H1 (cell line): ENCODE results near the gene AAGAB. TPM values are rescaled to one million over a fixed set of nuclear protein-coding genes. Genes with fewer than 3 reads are reported as not detected.

Source experiments
- CTCF ChIA-PET: fragments of 300-600 bp; sonication (Branson Sonifier 250); formaldehyde crosslinking; loops from one replicate; lab custom pipeline; 2021; ENCODE audit not compliant: partially characterized antibody; lab: Charles Lee
- POLR2A ChIA-PET: fragments of 300-600 bp; sonication (Branson Sonifier 250); formaldehyde crosslinking; loops from one replicate; lab custom pipeline; 2021; ENCODE audit warnings: inconsistent platforms; ENCODE audit not compliant: partially characterized antibody; lab: Charles Lee
- DNase-seq, 2 experiments: peaks; one replicate each; pipeline versions ENCODE4 v3.0.0 to v3.0.0-alpha.2; 2010 to 2022; ENCODE audit warnings: low spot score in 2 of 2, low read depth in 1 of 2, mixed read lengths in 1 of 2
- FAIRE-seq: peaks from 2 replicates; lab custom pipeline; 2011; peaks lifted over from hg19 to GRCh38; lab: Jason Lieb, UNC
- H2AFZ ChIP-seq: 2 replicates; pipeline ENCODE4 v1.8.1; 2012; ENCODE audit warnings: low read length, inconsistent platforms
- H2AK5ac ChIP-seq: 2 replicates; pipeline ENCODE4 v1.6.1; 2013; ENCODE audit warnings: low read depth, low read length
- H2BK120ac ChIP-seq: replicated peaks from 2 replicates; pipeline ENCODE3; 2013; ENCODE audit warnings: low read depth, low read length, inconsistent platforms
- H2BK12ac ChIP-seq: 2 replicates; pipeline ENCODE4 v1.6.1; 2013; ENCODE audit warnings: low read depth, low read length
- H2BK15ac ChIP-seq: 2 replicates; pipeline ENCODE4 v1.6.1; 2013; ENCODE audit warnings: low read length
- H2BK20ac ChIP-seq: 2 replicates; pipeline ENCODE4 v1.6.1; 2013; ENCODE audit warnings: low read length
- H2BK5ac ChIP-seq: 2 replicates; pipeline ENCODE4 v1.6.1; 2013; ENCODE audit warnings: low read depth, low read length
- H3K14ac ChIP-seq: 2 replicates; pipeline ENCODE4 v1.6.1; 2013; ENCODE audit warnings: inconsistent platforms; ENCODE audit not compliant: insufficient read length
- H3K18ac ChIP-seq: 2 replicates; pipeline ENCODE4 v1.6.1; 2013; ENCODE audit warnings: low read length; ENCODE audit errors: extremely low read depth
- H3K23ac ChIP-seq: 2 replicates; pipeline ENCODE4 v1.6.1; 2013; ENCODE audit warnings: inconsistent platforms; ENCODE audit not compliant: insufficient read length
- H3K23me2 ChIP-seq: 2 replicates; pipeline ENCODE4 v1.6.1; 2013; ENCODE audit warnings: low read depth, low read length
- H3K27ac ChIP-seq: 2 replicates; pipeline ENCODE4 v1.6.1; 2011; ENCODE audit warnings: low read depth, low read length, inconsistent platforms
- H3K27me3 ChIP-seq, 4 experiments: replicated peaks in 1 of 4; 1 replicate in 1 of 4; 2 replicates in 3 of 4; pipeline versions ENCODE4 v1.6.1 to v1.8.1; 2011 to 2013; ENCODE audit warnings: low read length in 3 of 4, mild to moderate bottlenecking in 3 of 4, inconsistent platforms in 2 of 4, mixed read lengths in 2 of 4, moderate library complexity in 1 of 4; ENCODE audit not compliant: control insufficient read depth in 3 of 4, insufficient read depth in 3 of 4; ENCODE audit errors: extremely low read depth in 1 of 4
- H3K36me3 ChIP-seq, 4 experiments: 2 replicates each; pipeline versions ENCODE4 v1.6.1 to v1.8.1; 2011 to 2013; ENCODE audit warnings: mild to moderate bottlenecking in 4 of 4, low read length in 3 of 4, moderate library complexity in 2 of 4, control low read depth in 1 of 4, inconsistent platforms in 1 of 4; ENCODE audit not compliant: insufficient read depth in 4 of 4, control insufficient read depth in 2 of 4
- H3K4ac ChIP-seq: replicated peaks from 2 replicates; pipeline ENCODE3; 2013; ENCODE audit warnings: low read length, low read depth, mixed read lengths, inconsistent platforms; ENCODE audit not compliant: insufficient read length
- H3K4me1 ChIP-seq, 4 experiments: replicated peaks in 1 of 4; 1 replicate in 1 of 4; 2 replicates in 3 of 4; pipeline versions ENCODE4 v1.6.1 to v1.8.1; 2011 to 2013; ENCODE audit warnings: low read length in 3 of 4, inconsistent platforms in 2 of 4, mixed read lengths in 1 of 4; ENCODE audit not compliant: insufficient read depth in 4 of 4, control insufficient read depth in 3 of 4
- H3K4me2 ChIP-seq, 2 experiments: 2 replicates each; pipeline versions ENCODE4 v1.6.1 to v1.8.1; 2011 to 2013; ENCODE audit warnings: low read depth in 2 of 2, low read length in 2 of 2, control low read depth in 1 of 2, inconsistent platforms in 1 of 2, mild to moderate bottlenecking in 1 of 2; ENCODE audit not compliant: insufficient read depth in 1 of 2
- H3K4me3 ChIP-seq, 4 experiments: fragments of 200-600, 300-600 bp in 1 of 4; sonication (generic), shearing (Covaris generic), sonication (Bioruptor Twin) in 1 of 4; 2 replicates each; pipeline versions ENCODE4 v1.5.1 to v1.8.1; 2011 to 2016; ENCODE audit warnings: low read length in 4 of 4, low read depth in 3 of 4, control low read depth in 2 of 4, inconsistent platforms in 2 of 4, mild to moderate bottlenecking in 2 of 4, mixed read lengths in 1 of 4, moderate library complexity in 1 of 4; ENCODE audit not compliant: insufficient read depth in 2 of 4; ENCODE audit errors: extremely low read depth in 1 of 4
- H3K56ac ChIP-seq: replicated peaks from 2 replicates; pipeline ENCODE3; 2013; ENCODE audit warnings: low read depth, mild to moderate bottlenecking, mixed read lengths, low read length, inconsistent platforms; ENCODE audit not compliant: insufficient read length
- H3K79me1 ChIP-seq: 2 replicates; pipeline ENCODE4 v1.6.1; 2013; ENCODE audit warnings: low read depth, low read length, control low read depth
- H3K79me2 ChIP-seq, 2 experiments: 2 replicates each; pipeline versions ENCODE4 v1.6.1 to v1.8.1; 2012 to 2013; ENCODE audit warnings: low read length in 2 of 2, mild to moderate bottlenecking in 2 of 2, inconsistent platforms in 1 of 2; ENCODE audit not compliant: insufficient read depth in 2 of 2, control insufficient read depth in 1 of 2
- H3K9ac ChIP-seq, 4 experiments: replicated peaks in 1 of 4; 1 replicate in 1 of 4; 2 replicates in 3 of 4; pipeline versions ENCODE4 v1.6.1 to v1.8.1; 2011 to 2013; ENCODE audit warnings: low read depth in 3 of 4, low read length in 3 of 4, control low read depth in 2 of 4, mild to moderate bottlenecking in 2 of 4, moderate library complexity in 2 of 4, inconsistent platforms in 1 of 4; ENCODE audit errors: extremely low read depth in 1 of 4
- H3K9me3 ChIP-seq, 2 experiments: 2 replicates each; pipeline versions ENCODE4 v1.6.1 to v1.8.1; 2012 to 2013; ENCODE audit warnings: mild to moderate bottlenecking in 2 of 2, moderate library complexity in 2 of 2, control low read depth in 1 of 2, inconsistent platforms in 1 of 2, low read depth in 1 of 2, low read length in 1 of 2, mixed read lengths in 1 of 2; ENCODE audit not compliant: insufficient read depth in 2 of 2
- H4K20me1 ChIP-seq, 2 experiments: replicated peaks in 1 of 2; 2 replicates each; pipeline versions ENCODE3 to v1.8.1; 2011 to 2013; ENCODE audit warnings: inconsistent platforms in 2 of 2, low read length in 2 of 2, mild to moderate bottlenecking in 1 of 2; ENCODE audit not compliant: insufficient read depth in 2 of 2, control insufficient read depth in 1 of 2
- H4K5ac ChIP-seq: 2 replicates; pipeline ENCODE4 v1.6.1; 2013; ENCODE audit warnings: low read length, low read depth, mixed read lengths, inconsistent platforms; ENCODE audit not compliant: insufficient read length
- H4K8ac ChIP-seq: 2 replicates; pipeline ENCODE4 v1.8.0; 2013; ENCODE audit warnings: mild to moderate bottlenecking, moderate library complexity, low read length, inconsistent platforms; ENCODE audit not compliant: insufficient read depth; ENCODE audit errors: extremely low read depth
- H4K91ac ChIP-seq: replicated peaks from 2 replicates; pipeline ENCODE3; 2013; ENCODE audit warnings: low read length, mixed read lengths, inconsistent platforms; ENCODE audit not compliant: insufficient read length
- CEBPB ChIP-seq: IDR thresholded peaks from 2 replicates; pipeline ENCODE4 v1.6.1; 2012; ENCODE audit warnings: low read depth, low read length
- EP300 ChIP-seq, 2 experiments: IDR thresholded peaks; 1 replicate in 1 of 2; 2 replicates in 1 of 2; pipeline ENCODE4 v1.6.1; 2011 to 2012; ENCODE audit warnings: low read depth in 2 of 2, low read length in 2 of 2, mild to moderate bottlenecking in 2 of 2, borderline replicate concordance in 1 of 2, inconsistent platforms in 1 of 2, moderate library complexity in 1 of 2
- RBBP5 ChIP-seq: IDR thresholded peaks from 2 replicates; pipeline ENCODE4 v1.7.1; 2012; ENCODE audit warnings: low read depth, mild to moderate bottlenecking, inconsistent platforms, low read length, moderate library complexity, borderline replicate concordance
- RNF2 ChIP-seq: fragments of 200-900, 300-1000 bp; sonication (generic); IDR thresholded peaks from 2 replicates; pipeline ENCODE4 v1.7.1; 2016; ENCODE audit warnings: borderline replicate concordance, low read depth, mild to moderate bottlenecking, antibody characterized with exemption, low read length; ENCODE audit not compliant: poor library complexity, severe bottlenecking; ENCODE audit errors: missing control alignments
- SIX5 ChIP-seq: IDR thresholded peaks from 2 replicates; pipeline ENCODE4 v1.6.1; 2011; ENCODE audit warnings: mild to moderate bottlenecking, low read depth, low read length
- TAF1 ChIP-seq: IDR thresholded peaks from 2 replicates; pipeline ENCODE4 v1.6.1; 2011; ENCODE audit warnings: mild to moderate bottlenecking, low read depth, low read length
- ZNF274 ChIP-seq: IDR thresholded peaks from 2 replicates; pipeline ENCODE4 v1.7.0; 2012; ENCODE audit warnings: low read length, borderline replicate concordance; ENCODE audit errors: extremely low read depth
- WGBS, 2 experiments: shearing (Covaris generic) in 1 of 2; methylation state at CpG; one replicate each; pipeline versions ENCODE4 v1.1.6 to v1.1.7; 2013 to 2015; ENCODE audit warnings: low lambda C conversion rate in 2 of 2, mixed read lengths in 2 of 2, inconsistent platforms in 1 of 2, low coverage in 1 of 2, missing lambda C conversion rate in 1 of 2; ENCODE audit not compliant: insufficient replicate concordance in 2 of 2, insufficient coverage in 1 of 2, insufficient read length in 1 of 2; ENCODE audit errors: extremely low coverage in 1 of 2, missing lambda C conversion rate in 1 of 2; 5-methylcytosine and 5-hydroxymethylcytosine counted together
- polyA plus RNA-seq, 7 experiments: library from polyadenylated mRNA; depleted of rRNA in 3 of 7; stranded (reverse) in 5 of 7; unstranded in 2 of 7; fragments of >200 nt in 5 of 7; fragments of 200-250 nt in 2 of 7; gene quantifications; 1 replicate in 5 of 7; 2 replicates in 1 of 7; 4 replicates in 1 of 7; pipeline versions ENCODE4 v1.2.1 to v1.2.3, GENCODE V29; 2011 to 2013; ENCODE audit warnings: missing spikeins in 2 of 7, mixed read lengths in 2 of 7
- total RNA-seq: library from RNA; stranded (reverse); fragmentation: NEBNext Ultra II Directional; extraction: Animal tissue kit (Norgen Biotek cat#: 25700); gene quantifications from 2 replicates; pipeline ENCODE4 v1.2.1, GENCODE V29; 2021
- TF ChIP-seq, protein P1 (sequence below), 3 experiments: IDR thresholded peaks; 1 replicate in 2 of 3; 2 replicates in 1 of 3; pipeline versions ENCODE4 v1.5.1 to v1.6.1; 2011; ENCODE audit warnings: low read length in 3 of 3, mild to moderate bottlenecking in 3 of 3, inconsistent platforms in 2 of 3, low read depth in 1 of 3, moderate library complexity in 1 of 3; ENCODE audit not compliant: insufficient read depth in 1 of 3; ENCODE audit errors: control extremely low read depth in 1 of 3
- TF ChIP-seq, protein P2 (sequence below): IDR thresholded peaks from 2 replicates; pipeline ENCODE4 v1.6.1; 2011; ENCODE audit warnings: low read length, improper control_type of control experiment

AAGAB gene
- total and polyA plus RNA-seq, 2 of the 8 experiments (the other 6 are each of a cell fraction or from before 2014, with no cell fraction given) = 20.1 to 45.9 TPM

DNA sequence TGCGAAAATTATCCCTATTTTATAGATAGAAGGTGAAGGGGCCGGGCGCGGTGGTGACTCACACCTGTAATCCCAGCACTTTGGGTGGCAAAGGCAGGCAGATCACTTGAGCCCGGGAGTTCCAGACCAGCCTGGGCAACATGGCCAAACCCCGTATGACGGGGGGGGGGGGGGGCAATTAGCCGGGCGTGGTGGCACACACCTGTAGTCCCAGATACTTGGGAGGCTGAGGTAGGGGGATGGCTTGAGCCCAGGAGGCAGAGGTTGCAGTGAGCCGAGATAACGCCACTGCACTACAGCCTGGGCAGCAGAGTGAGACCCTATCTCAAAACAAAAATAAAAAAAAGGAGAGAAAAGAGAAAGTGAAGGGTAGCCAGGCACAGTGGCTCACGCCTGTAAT is 1.4 kb downstream of the AAGAB start:
- H2BK120ac ChIP-seq = no peak overlapping the region
- H2AK5ac ChIP-seq = no peak overlapping the region
- no peak overlapping the region for H3K4ac ChIP-seq
- H3K18ac ChIP-seq = no peak overlapping the region
- FAIRE-seq (no peak), DNase-seq (no peak)
- no peak overlapping the region for H3K23ac ChIP-seq
- H2AFZ ChIP-seq = no peak overlapping the region
- H2BK12ac ChIP-seq = no peak overlapping the region
- peaks cover 2 to 58% of the 10 kb centered on the region in 2 experiments; a peak in 3 of 4 replicates for H3K79me2 ChIP-seq
- no peak overlapping the region for H3K27ac ChIP-seq
- H3K4me1 ChIP-seq = no peaks in the 10 kb centered on the region
- H3K36me3 ChIP-seq = no peaks in the 10 kb centered on the region
- H3K56ac ChIP-seq = no peak overlapping the region
- H4K8ac ChIP-seq = no peak overlapping the region
- ChIA-PET CTCF (interaction anchor here (1.7 kb wide), 1 partner anchor 17 kb away, joined by 3 read pairs; no protein-coding TSS in a partner anchor), POLR2A (interaction anchor here (0.5 to 0.6 kb wide), 2 partner anchors 13 to 15 kb away, joined by 3 read pairs; no protein-coding TSS in a partner anchor)
- peaks cover 0 to 2% of the 10 kb centered on the region in 2 experiments for H4K20me1 ChIP-seq
- no peaks in the 10 kb centered on the region for H3K9me3 ChIP-seq
- no peak overlapping the region for H3K9ac ChIP-seq
- H4K91ac ChIP-seq = no peak overlapping the region
- peak overlapping the region; percentile 68 to 71; a peak in 3 of 4 replicates for H3K4me2 ChIP-seq
- no peak overlapping the region for H2BK15ac ChIP-seq
- no peaks in the 10 kb centered on the region; the same call in 1 of the 2 replicates for H3K79me1 ChIP-seq
- H3K27me3 ChIP-seq = no peaks in the 10 kb centered on the region
- H4K5ac ChIP-seq = no peak overlapping the region
- H3K4me3 ChIP-seq = peak overlapping the region in 2 of 4 experiments; percentile 64 to 90; a peak in 3 of 8 replicates
- no peak overlapping the region for H2BK20ac ChIP-seq
- 89% methylated on average over 6 of the region's 12 CpGs; no CpG with 5 or more reads in 1 of the 2 experiments for WGBS, 2 experiments
- 0 out of 2 replicates have a peak, but pooled peaks cover 3% of the 10 kb centered on the region for H3K23me2 ChIP-seq
- no peak overlapping the region for H3K14ac ChIP-seq
- no peak overlapping the region for H2BK5ac ChIP-seq
- TF ChIP-seq RBBP5 (no peak), CEBPB (no peak), TAF1 (no peak), EP300 (IDR thresholded peaks at IDR 0.05; ENCODE audit: borderline replicate concordance in 1 of 2, low read depth in 2 of 2, low read length in 2 of 2) (no peak), ZNF274 (no peak), RNF2 (no peak), SIX5 (no peak)
- TF ChIP-seq, protein P1, sequence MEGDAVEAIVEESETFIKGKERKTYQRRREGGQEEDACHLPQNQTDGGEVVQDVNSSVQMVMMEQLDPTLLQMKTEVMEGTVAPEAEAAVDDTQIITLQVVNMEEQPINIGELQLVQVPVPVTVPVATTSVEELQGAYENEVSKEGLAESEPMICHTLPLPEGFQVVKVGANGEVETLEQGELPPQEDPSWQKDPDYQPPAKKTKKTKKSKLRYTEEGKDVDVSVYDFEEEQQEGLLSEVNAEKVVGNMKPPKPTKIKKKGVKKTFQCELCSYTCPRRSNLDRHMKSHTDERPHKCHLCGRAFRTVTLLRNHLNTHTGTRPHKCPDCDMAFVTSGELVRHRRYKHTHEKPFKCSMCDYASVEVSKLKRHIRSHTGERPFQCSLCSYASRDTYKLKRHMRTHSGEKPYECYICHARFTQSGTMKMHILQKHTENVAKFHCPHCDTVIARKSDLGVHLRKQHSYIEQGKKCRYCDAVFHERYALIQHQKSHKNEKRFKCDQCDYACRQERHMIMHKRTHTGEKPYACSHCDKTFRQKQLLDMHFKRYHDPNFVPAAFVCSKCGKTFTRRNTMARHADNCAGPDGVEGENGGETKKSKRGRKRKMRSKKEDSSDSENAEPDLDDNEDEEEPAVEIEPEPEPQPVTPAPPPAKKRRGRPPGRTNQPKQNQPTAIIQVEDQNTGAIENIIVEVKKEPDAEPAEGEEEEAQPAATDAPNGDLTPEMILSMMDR (IDR thresholded peaks at IDR 0.05; ENCODE audit: control extremely low read depth in 1 of 3, insufficient read depth in 1 of 3, low read depth in 1 of 3, low read length in 3 of 3) = no peak
- TF ChIP-seq, protein P2, sequence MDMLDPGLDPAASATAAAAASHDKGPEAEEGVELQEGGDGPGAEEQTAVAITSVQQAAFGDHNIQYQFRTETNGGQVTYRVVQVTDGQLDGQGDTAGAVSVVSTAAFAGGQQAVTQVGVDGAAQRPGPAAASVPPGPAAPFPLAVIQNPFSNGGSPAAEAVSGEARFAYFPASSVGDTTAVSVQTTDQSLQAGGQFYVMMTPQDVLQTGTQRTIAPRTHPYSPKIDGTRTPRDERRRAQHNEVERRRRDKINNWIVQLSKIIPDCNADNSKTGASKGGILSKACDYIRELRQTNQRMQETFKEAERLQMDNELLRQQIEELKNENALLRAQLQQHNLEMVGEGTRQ = no peak
